K562 (cell line): ENCODE measurements around the gene DYNC2LI1. TPM values are rescaled to one million over a fixed set of nuclear protein-coding genes. Genes with fewer than 3 reads are reported as not detected.

Experiments
- ATAC-seq: fragments of 200-7000 bp; cut with Tn5 transposase; 3 replicates; pipeline ENCODE4 v1.9.1; 2020; ENCODE audit warnings: moderate library complexity
- BruUV-seq: library from RNA; stranded (reverse); fragments of 400-500 nt; replicated peaks from 2 replicates; lab custom pipeline; 2021; lab: Mats Ljungman, UMichigan
- CTCF ChIA-PET: fragments of 300-600 bp; formaldehyde crosslinking; extraction: SDS; loops from one replicate; lab custom pipeline; 2021; ENCODE audit warnings: low intra/inter-chr PET ratio; lab: Yijun Ruan, JAX
- POLR2A ChIA-PET: fragments of 300-600, 350-650 bp; sonication (Branson Sonifier 250); formaldehyde crosslinking; extraction: SDS; loops from one replicate; lab custom pipeline; 2021; ENCODE audit warnings: antibody characterized with exemption, inconsistent platforms; lab: Yijun Ruan, JAX
- DNase-seq, 4 experiments: peaks; one replicate each; pipeline versions ENCODE4 v3.0.0 to v3.0.0-alpha.2; 2011 to 2018; ENCODE audit warnings: low spot score in 3 of 4, mixed read lengths in 3 of 4; ENCODE audit errors: extremely low read depth in 1 of 4
- FAIRE-seq: peaks from 2 replicates; lab custom pipeline; 2011; peaks lifted over from hg19 to GRCh38; lab: Jason Lieb, UNC
- H2AFZ ChIP-seq: 2 replicates; pipeline ENCODE4 v1.6.0; 2011; ENCODE audit warnings: low read depth, low read length, control low read depth, inconsistent platforms
- H3K27ac ChIP-seq: fragments of 200-600 bp; 3 replicates; pipeline ENCODE4 v1.8.0; 2011; ENCODE audit warnings: low read depth, mild to moderate bottlenecking, control low read depth, inconsistent platforms, low read length, moderate library complexity, mixed read lengths; ENCODE audit errors: extremely low read depth
- H3K27me3 ChIP-seq, 2 experiments: fragments of 300-600 bp in 1 of 2; 2 replicates in 1 of 2; 3 replicates in 1 of 2; pipeline versions ENCODE4 v1.6.0 to v1.8.0; 2011; ENCODE audit warnings: inconsistent platforms in 2 of 2, low read length in 2 of 2, mild to moderate bottlenecking in 1 of 2, mixed read lengths in 1 of 2, moderate library complexity in 1 of 2; ENCODE audit not compliant: control insufficient read depth in 2 of 2, insufficient read depth in 2 of 2
- H3K36me3 ChIP-seq: fragments of 300-600 bp; 3 replicates; pipeline ENCODE4 v1.8.0; 2011; ENCODE audit warnings: mild to moderate bottlenecking, low read length, inconsistent platforms; ENCODE audit not compliant: control insufficient read depth, insufficient read depth
- H3K4me1 ChIP-seq, 2 experiments: fragments of 200-600 bp in 1 of 2; replicated peaks in 1 of 2; 2 replicates in 1 of 2; 3 replicates in 1 of 2; pipeline versions ENCODE4 v1.5.1 to v1.8.0; 2011; ENCODE audit warnings: inconsistent platforms in 2 of 2, low read length in 2 of 2, mild to moderate bottlenecking in 1 of 2, mixed read lengths in 1 of 2, moderate library complexity in 1 of 2; ENCODE audit not compliant: control insufficient read depth in 2 of 2, insufficient read depth in 2 of 2
- H3K4me2 ChIP-seq: 2 replicates; pipeline ENCODE4 v1.6.1; 2011; ENCODE audit warnings: low read length, control low read depth, inconsistent platforms, mixed read lengths; ENCODE audit not compliant: insufficient read depth
- H3K4me3 ChIP-seq: fragments of 200-600 bp; sonication (generic), shearing (Covaris generic); 2 replicates; pipeline ENCODE4 v1.5.1; 2016; ENCODE audit warnings: control low read depth, inconsistent platforms
- H3K79me2 ChIP-seq: fragments of 200-600 bp; 3 replicates; pipeline ENCODE4 v1.8.0; 2011; ENCODE audit warnings: low read length, inconsistent platforms; ENCODE audit not compliant: control insufficient read depth, insufficient read depth
- H3K9ac ChIP-seq, 2 experiments: 2 replicates each; pipeline versions ENCODE4 v1.6.0 to v1.6.1; 2011; ENCODE audit warnings: low read depth in 2 of 2, low read length in 2 of 2, control low read depth in 1 of 2, inconsistent platforms in 1 of 2, mild to moderate bottlenecking in 1 of 2, mixed read lengths in 1 of 2; ENCODE audit not compliant: insufficient read depth in 1 of 2
- H3K9me1 ChIP-seq: one replicate; pipeline ENCODE4 v1.6.0; 2011; ENCODE audit warnings: inconsistent platforms, mild to moderate bottlenecking, low read length, moderate library complexity; ENCODE audit not compliant: control insufficient read depth, insufficient read depth
- H3K9me3 ChIP-seq: replicated peaks from 2 replicates; pipeline ENCODE4 v1.5.1; 2011; ENCODE audit warnings: low read depth, low read length, inconsistent platforms; ENCODE audit not compliant: control insufficient read depth, insufficient read depth
- H4K20me1 ChIP-seq: replicated peaks from 2 replicates; pipeline ENCODE4 v1.6.1; 2011; ENCODE audit warnings: low read length, inconsistent platforms, mixed read lengths; ENCODE audit not compliant: control insufficient read depth, insufficient read depth
- CBX1 ChIP-seq: sonication (generic); IDR thresholded peaks from 2 replicates; pipeline ENCODE4 v1.6.1; 2016; ENCODE audit warnings: antibody characterized with exemption, low read depth, mild to moderate bottlenecking
- GTF2F1 ChIP-seq: IDR thresholded peaks from 2 replicates; pipeline ENCODE4 v1.6.1; 2011; ENCODE audit warnings: low read depth, low read length, improper control_type of control experiment
- HDAC2 ChIP-seq: fragments of 450-650 bp; IDR thresholded peaks from 2 replicates; pipeline ENCODE4 v1.6.1; 2016; ENCODE audit warnings: mild to moderate bottlenecking
- NEUROD1 ChIP-seq: fragments of 150-350 bp; IDR thresholded peaks from 2 replicates; pipeline ENCODE4 v1.6.1; 2014; ENCODE audit warnings: borderline replicate concordance, low read length, low read depth; ENCODE audit not compliant: partially characterized antibody
- POU5F1 ChIP-seq: fragments of 150-350 bp; IDR thresholded peaks from 2 replicates; pipeline ENCODE4 v1.6.1; 2014; ENCODE audit warnings: borderline replicate concordance, low read length, low read depth, mild to moderate bottlenecking; ENCODE audit not compliant: partially characterized antibody
- SP2 ChIP-seq: IDR thresholded peaks from 2 replicates; pipeline ENCODE4 v1.6.1; 2011; ENCODE audit warnings: mild to moderate bottlenecking, low read depth, low read length, moderate library complexity; ENCODE audit not compliant: poor library complexity, severe bottlenecking; ENCODE audit errors: extremely low read depth
- TEAD2 ChIP-seq: fragments of 450-650 bp; IDR thresholded peaks from 2 replicates; pipeline ENCODE4 v1.6.1; 2016; ENCODE audit warnings: missing genetic modification characterization, control low read depth, missing compliant biosample characterization
- ZNF175 ChIP-seq: fragments of 200-800 bp; sonication (Bioruptor generic); IDR thresholded peaks from 2 replicates; pipeline ENCODE4 v1.6.1; 2016; ENCODE audit warnings: low read depth, mild to moderate bottlenecking, missing genetic modification characterization, missing compliant biosample characterization
- ZNF274 ChIP-seq: IDR thresholded peaks from 2 replicates; pipeline ENCODE4 v1.6.1; 2011; ENCODE audit warnings: low read depth, mild to moderate bottlenecking, low read length, moderate library complexity, borderline replicate concordance
- ZNF408 ChIP-seq: fragments of 250-450 bp; sonication (Bioruptor Pico); IDR thresholded peaks from 2 replicates; pipeline ENCODE4 v1.4.0; 2020; ENCODE audit warnings: low read depth, mild to moderate bottlenecking, moderate library complexity
- in situ Hi-C: fragments of 300-500 bp; cut with MboI; formaldehyde crosslinking; loops from 4 replicates; pipeline ENCODE4 v1.15.0; 2018; ENCODE audit warnings: inconsistent platforms, mixed read lengths
- intact Hi-C: fragments of 100-400 bp; cut with micrococcal nuclease; formaldehyde crosslinking; loops from 2 replicates; pipeline ENCODE4 v1.14.2; 2022
- polyA plus RNA-seq, 8 experiments: library from polyadenylated mRNA; depleted of rRNA in 4 of 8; stranded (reverse) in 5 of 8; unstranded in 3 of 8; fragments of >200 nt; fragmentation: Nextera tagmentation in 2 of 8; fragmentation: Illumina TruSeq in 1 of 8; extraction: Ambion mirVana in 2 of 8; extraction: Trizol in 1 of 8; gene quantifications; 2 replicates each; pipeline versions ENCODE4 v1.2.1 to v1.2.3, GENCODE V29; 2011 to 2014; ENCODE audit warnings: inconsistent platforms in 1 of 8, missing spikeins in 1 of 8
- total RNA-seq, 7 experiments: library from RNA; depleted of rRNA in 6 of 7; stranded (reverse); fragments of >200 nt in 6 of 7; fragmentation: Illumina TruSeq in 2 of 7; extraction: Trizol in 2 of 7; gene quantifications; 2 replicates each; pipeline versions ENCODE4 v1.2.1 to v1.2.3, GENCODE V29; 2011 to 2021; ENCODE audit warnings: low replicate concordance in 1 of 7
- TF ChIP-seq, protein P1 (sequence below), 2 experiments: fragments of 450-650 bp in 1 of 2; IDR thresholded peaks; 2 replicates each; pipeline ENCODE4 v1.6.1; 2011 to 2017; ENCODE audit warnings: low read depth in 2 of 2, antibody characterized with exemption in 1 of 2, borderline replicate concordance in 1 of 2, low read length in 1 of 2, mild to moderate bottlenecking in 1 of 2, mixed read lengths in 1 of 2; ENCODE audit not compliant: control insufficient read depth in 1 of 2
- TF ChIP-seq, protein P2 (sequence below): fragments of 200-400 bp; formaldehyde crosslinking; IDR thresholded peaks from 2 replicates; pipeline ENCODE4 v1.6.1; 2017; ENCODE audit warnings: mild to moderate bottlenecking, low read depth, low read length, moderate library complexity

The DYNC2LI1 gene
- total and polyA plus RNA-seq, 9 of the 15 experiments (the other 6 are each of a cell fraction or from before 2014, with no cell fraction given), result 12.5 to 42.2 (median 25.8) TPM

DNA sequence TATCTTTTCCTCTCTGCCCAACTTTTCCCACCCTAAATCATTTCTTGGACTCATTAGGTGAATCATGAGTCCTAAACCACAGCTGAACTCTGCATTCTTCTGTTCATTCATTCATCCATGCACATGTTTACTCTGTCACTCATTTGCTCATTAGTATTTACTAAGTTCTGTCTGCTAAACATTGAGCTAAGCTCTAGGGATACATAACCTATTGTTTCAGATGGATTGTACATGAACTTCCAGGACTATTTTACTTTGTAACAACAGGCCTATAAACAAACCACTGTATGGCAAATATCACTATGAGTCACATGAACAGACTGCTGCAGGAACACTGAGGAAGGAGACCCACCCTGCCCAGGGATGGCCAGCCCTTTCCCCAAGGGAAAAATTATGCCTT, 14.6 kb upstream of the DYNC2LI1 start:
- in situ Hi-C loops, result no loop called here
- no peak overlapping the region for H3K27ac ChIP-seq
- TF ChIP-seq, protein P1, sequence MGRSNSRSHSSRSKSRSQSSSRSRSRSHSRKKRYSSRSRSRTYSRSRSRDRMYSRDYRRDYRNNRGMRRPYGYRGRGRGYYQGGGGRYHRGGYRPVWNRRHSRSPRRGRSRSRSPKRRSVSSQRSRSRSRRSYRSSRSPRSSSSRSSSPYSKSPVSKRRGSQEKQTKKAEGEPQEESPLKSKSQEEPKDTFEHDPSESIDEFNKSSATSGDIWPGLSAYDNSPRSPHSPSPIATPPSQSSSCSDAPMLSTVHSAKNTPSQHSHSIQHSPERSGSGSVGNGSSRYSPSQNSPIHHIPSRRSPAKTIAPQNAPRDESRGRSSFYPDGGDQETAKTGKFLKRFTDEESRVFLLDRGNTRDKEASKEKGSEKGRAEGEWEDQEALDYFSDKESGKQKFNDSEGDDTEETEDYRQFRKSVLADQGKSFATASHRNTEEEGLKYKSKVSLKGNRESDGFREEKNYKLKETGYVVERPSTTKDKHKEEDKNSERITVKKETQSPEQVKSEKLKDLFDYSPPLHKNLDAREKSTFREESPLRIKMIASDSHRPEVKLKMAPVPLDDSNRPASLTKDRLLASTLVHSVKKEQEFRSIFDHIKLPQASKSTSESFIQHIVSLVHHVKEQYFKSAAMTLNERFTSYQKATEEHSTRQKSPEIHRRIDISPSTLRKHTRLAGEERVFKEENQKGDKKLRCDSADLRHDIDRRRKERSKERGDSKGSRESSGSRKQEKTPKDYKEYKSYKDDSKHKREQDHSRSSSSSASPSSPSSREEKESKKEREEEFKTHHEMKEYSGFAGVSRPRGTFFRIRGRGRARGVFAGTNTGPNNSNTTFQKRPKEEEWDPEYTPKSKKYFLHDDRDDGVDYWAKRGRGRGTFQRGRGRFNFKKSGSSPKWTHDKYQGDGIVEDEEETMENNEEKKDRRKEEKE (IDR thresholded peaks at IDR 0.05; ENCODE audit: borderline replicate concordance in 1 of 2, control insufficient read depth in 1 of 2, low read depth in 2 of 2, low read length in 1 of 2), result no peak
- TF ChIP-seq HDAC2 (no peak), ZNF408 (CRISPR knock-in tag) (no peak), ZNF175 (CRISPR knock-in tag) (no peak), GTF2F1 (no peak), TEAD2 (tag) (no peak), NEUROD1 (no peak), CBX1 (no peak), SP2 (no peak), POU5F1 (no peak), ZNF274 (no peak)
- TF ChIP-seq, protein P2, sequence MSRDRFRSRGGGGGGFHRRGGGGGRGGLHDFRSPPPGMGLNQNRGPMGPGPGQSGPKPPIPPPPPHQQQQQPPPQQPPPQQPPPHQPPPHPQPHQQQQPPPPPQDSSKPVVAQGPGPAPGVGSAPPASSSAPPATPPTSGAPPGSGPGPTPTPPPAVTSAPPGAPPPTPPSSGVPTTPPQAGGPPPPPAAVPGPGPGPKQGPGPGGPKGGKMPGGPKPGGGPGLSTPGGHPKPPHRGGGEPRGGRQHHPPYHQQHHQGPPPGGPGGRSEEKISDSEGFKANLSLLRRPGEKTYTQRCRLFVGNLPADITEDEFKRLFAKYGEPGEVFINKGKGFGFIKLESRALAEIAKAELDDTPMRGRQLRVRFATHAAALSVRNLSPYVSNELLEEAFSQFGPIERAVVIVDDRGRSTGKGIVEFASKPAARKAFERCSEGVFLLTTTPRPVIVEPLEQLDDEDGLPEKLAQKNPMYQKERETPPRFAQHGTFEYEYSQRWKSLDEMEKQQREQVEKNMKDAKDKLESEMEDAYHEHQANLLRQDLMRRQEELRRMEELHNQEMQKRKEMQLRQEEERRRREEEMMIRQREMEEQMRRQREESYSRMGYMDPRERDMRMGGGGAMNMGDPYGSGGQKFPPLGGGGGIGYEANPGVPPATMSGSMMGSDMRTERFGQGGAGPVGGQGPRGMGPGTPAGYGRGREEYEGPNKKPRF, result no peak

More for the DNA sequence above, 14.6 kb upstream of the DYNC2LI1 start:
- H3K9me1 ChIP-seq, result no peaks in the 10 kb centered on the region
- H3K4me3 ChIP-seq, result no peak overlapping the region
- no peak for ATAC-seq
- intact Hi-C loops, result no loop called here
- H2AFZ ChIP-seq, result no peak overlapping the region
- ChIA-PET CTCF (no interaction called here), POLR2A (no interaction called here)
- H3K4me1 ChIP-seq, result no peaks in the 10 kb centered on the region
- no peaks in the 10 kb centered on the region for H3K79me2 ChIP-seq
- H4K20me1 ChIP-seq, result no peaks in the 10 kb centered on the region
- BruUV-seq, result no TSS peak
- FAIRE-seq, result no peak
- H3K9me3 ChIP-seq, result no peaks in the 10 kb centered on the region
- no peak for DNase-seq
- no peak overlapping the region for H3K9ac ChIP-seq
- no peak overlapping the region for H3K4me2 ChIP-seq
- H3K27me3 ChIP-seq, result no peaks in the 10 kb centered on the region
- H3K36me3 ChIP-seq, result no peaks in the 10 kb centered on the region
